WERI-Rb-1 (cell line): ENCODE results near the gene ADAM12.

ENCODE experiments used
- DNase-seq: peaks from one replicate; pipeline ENCODE4 v3.0.0-alpha.2; 2020
- H3K27ac ChIP-seq: fragments of 250-450 bp; sonication (Bioruptor Pico); 2 replicates; pipeline ENCODE4 v1.5.1; 2020; ENCODE audit warnings: mild to moderate bottlenecking, moderate library complexity
- H3K27me3 ChIP-seq: fragments of 250-450 bp; sonication (Bioruptor Pico); 2 replicates; pipeline ENCODE4 v1.5.1; 2021; ENCODE audit warnings: mild to moderate bottlenecking, low read depth, moderate library complexity; ENCODE audit not compliant: insufficient read depth, severe bottlenecking
- H3K36me3 ChIP-seq: fragments of 250-450 bp; sonication (Bioruptor Pico); 2 replicates; pipeline ENCODE4 v1.5.1; 2020; ENCODE audit warnings: mild to moderate bottlenecking, moderate library complexity
- H3K4me3 ChIP-seq: 2 replicates; pipeline ENCODE4 v1.5.1; 2011; ENCODE audit warnings: low read depth, mild to moderate bottlenecking, control low read depth, low read length
- H3K9me3 ChIP-seq: fragments of 250-450 bp; sonication (Bioruptor Pico); 2 replicates; pipeline ENCODE4 v1.5.1; 2021; ENCODE audit warnings: mild to moderate bottlenecking, moderate library complexity; ENCODE audit not compliant: severe bottlenecking
- TF ChIP-seq, protein P1 (sequence below): IDR thresholded peaks from 2 replicates; pipeline ENCODE4 v1.5.1; 2011; ENCODE audit warnings: low read depth, mild to moderate bottlenecking, control low read depth, inconsistent platforms, low read length

The ADAM12 gene

DNA sequence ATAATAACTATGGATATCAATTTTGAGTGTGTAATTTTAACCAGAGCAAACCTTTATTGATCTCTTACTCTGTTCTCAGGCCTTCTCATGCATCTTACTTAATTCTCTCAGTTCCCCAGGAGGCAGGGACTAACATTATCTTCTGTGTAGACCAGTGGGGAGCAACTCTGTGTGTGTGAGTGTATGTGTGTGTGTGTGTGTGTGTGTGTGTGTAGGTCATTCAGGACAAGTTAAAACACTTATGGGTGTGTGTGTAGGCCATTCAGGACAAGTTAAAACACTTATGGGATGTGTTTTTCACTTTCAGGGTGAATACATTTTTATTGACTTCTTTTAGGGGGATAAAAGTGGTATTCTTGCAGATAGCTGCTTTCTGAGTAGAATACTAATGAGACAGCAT lies 145.0 kb downstream of the ADAM12 start:
- no peak overlapping the region for H3K27ac ChIP-seq
- no peaks in the 10 kb centered on the region for H3K27me3 ChIP-seq
- H3K9me3 ChIP-seq, result no peaks in the 10 kb centered on the region
- no peak overlapping the region for H3K4me3 ChIP-seq
- DNase-seq, result no peak
- TF ChIP-seq, protein P1, sequence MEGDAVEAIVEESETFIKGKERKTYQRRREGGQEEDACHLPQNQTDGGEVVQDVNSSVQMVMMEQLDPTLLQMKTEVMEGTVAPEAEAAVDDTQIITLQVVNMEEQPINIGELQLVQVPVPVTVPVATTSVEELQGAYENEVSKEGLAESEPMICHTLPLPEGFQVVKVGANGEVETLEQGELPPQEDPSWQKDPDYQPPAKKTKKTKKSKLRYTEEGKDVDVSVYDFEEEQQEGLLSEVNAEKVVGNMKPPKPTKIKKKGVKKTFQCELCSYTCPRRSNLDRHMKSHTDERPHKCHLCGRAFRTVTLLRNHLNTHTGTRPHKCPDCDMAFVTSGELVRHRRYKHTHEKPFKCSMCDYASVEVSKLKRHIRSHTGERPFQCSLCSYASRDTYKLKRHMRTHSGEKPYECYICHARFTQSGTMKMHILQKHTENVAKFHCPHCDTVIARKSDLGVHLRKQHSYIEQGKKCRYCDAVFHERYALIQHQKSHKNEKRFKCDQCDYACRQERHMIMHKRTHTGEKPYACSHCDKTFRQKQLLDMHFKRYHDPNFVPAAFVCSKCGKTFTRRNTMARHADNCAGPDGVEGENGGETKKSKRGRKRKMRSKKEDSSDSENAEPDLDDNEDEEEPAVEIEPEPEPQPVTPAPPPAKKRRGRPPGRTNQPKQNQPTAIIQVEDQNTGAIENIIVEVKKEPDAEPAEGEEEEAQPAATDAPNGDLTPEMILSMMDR, result no peak
- H3K36me3 ChIP-seq, result no peaks in the 10 kb centered on the region

DNA sequence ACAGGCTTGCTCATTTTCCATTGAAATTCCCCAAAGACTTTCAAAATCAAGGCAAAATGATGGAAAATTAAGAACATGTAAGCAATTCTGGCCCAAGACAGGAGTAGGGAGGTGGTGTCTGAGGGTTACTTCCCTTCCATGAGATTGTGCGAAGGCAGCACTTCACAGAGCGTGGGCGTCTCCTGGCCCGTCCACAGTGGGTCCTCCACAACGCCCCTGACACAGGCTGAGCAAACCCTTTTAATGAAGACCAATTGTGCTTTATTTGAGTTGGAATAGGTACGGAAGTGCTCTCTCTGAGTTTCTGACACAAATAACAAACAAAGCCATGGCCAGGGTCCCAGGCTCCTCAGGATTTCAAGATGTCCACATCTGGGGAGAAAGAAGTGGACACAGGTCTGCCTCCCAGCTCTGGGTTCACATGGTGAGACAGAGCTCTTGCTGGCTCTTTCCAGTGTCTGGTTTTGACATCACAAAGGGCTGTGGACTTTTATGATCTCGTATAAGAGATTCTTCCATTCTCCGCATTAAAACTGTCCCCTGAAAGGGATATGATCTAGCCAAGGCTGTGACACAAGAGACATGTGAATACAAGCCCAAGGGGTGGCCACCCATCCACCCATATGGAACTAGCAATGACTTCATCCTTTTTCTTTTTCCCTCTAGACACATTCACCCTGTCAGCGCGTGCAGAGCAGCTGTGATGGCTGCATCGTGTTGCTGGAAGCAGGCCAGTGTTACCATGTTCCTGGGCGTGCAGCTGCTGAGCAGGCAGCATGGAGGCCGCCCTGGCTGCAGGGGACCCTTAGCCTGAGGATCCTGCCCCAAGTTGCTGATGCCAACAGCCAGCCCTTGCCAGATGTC lies 145.6 kb downstream of the ADAM12 start:
- TF ChIP-seq, protein P1, result no peak
- Histone ChIP-seq H3K9me3 (no peaks in the 10 kb centered on the region), H3K36me3 (no peaks in the 10 kb centered on the region), H3K4me3 (no peak overlapping the region), H3K27me3 (no peaks in the 10 kb centered on the region), H3K27ac (no peak overlapping the region)
- DNase-seq, result no peak

DNA sequence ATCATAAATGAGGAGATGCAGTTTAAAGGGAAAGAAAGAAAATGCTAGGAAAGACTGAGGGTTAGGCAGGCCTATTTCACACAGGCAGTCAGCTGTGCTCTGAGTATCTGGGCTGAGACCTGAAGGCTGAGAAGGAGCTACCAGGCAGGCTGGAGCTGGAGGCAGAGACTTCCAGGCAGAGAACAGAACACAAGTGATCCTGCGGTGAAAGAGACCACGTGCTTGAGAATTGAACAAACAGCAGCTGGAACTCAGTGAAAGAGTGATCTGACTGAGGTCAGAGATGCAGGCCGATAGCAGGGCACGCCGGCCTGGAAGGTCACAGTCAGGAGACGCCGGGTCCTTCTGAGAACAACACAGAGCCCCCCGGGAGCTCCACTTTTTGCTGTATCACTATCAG lies 147.8 kb downstream of the ADAM12 start:
- Histone ChIP-seq H3K27ac (no peak overlapping the region), H3K27me3 (no peaks in the 10 kb centered on the region), H3K36me3 (no peaks in the 10 kb centered on the region), H3K9me3 (no peaks in the 10 kb centered on the region), H3K4me3 (no peak overlapping the region)
- no peak for DNase-seq
- TF ChIP-seq, protein P1, result no peak

DNA sequence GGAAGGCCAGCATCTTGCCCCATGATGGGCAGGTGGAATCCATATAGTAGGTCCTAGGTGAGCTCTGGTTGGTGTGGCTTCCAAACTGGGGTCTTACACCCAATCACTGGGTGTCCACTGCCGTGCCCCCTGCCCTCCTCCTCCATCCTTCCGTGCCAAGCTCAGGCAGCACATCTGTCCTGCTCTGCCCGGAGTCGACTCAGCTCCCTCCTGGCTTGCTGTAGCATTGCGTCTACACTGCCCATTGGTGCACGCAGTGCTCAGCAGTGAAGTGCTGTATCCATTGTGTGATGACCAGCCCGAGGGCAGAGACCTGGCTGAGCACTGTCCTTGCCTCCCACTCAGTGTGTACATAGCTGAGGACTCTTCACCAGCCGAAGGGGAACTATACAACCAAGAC lies 148.4 kb downstream of the ADAM12 start:
- no peak for DNase-seq
- TF ChIP-seq, protein P1, result no peak
- Histone ChIP-seq H3K9me3 (no peaks in the 10 kb centered on the region), H3K27me3 (no peaks in the 10 kb centered on the region), H3K4me3 (no peak overlapping the region), H3K36me3 (no peaks in the 10 kb centered on the region), H3K27ac (no peak overlapping the region)

DNA sequence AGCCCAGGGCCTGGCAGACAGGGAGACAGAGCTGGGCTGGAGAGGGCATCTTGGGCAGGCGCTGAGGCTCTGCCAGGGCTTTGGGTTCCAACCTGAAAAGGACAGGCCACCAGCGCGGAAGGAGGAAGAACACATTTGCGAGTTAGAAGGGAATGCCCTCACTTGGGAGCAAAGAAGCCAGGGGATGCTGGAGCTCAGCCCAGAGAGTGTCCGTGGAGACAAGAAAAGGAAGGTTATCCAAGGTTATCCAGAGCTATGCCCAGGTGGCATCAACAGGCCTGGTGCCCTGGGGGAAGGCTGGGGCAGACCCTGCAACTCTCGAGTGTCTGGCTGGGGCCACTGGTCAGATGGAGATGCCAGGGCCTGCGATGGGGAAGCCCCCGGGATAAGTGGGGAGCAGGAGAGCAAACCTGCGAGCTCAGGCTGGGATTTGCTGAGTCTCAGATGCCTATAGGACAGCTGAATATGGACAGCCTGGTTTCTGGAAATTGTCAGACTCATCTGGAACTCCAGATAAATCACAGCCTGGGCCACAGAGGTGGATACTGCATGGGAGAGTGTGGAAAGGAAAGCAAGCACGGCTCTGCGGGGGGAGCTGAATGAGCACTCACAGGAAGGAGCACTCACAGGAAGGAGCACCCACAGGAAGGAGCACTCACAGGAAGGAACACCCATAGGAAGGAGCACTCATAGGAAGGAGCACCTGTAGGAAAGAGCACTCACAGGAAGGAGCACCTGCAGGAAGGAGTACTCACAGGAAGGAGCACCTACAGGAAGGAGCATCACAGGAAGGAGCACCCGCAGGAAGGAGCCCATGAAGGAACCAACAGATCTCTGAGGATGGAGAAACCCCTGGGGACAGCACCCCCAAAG lies 152.1 kb downstream of the ADAM12 start:
- Histone ChIP-seq H3K36me3 (no peaks in the 10 kb centered on the region), H3K27me3 (no peaks in the 10 kb centered on the region), H3K27ac (no peak overlapping the region), H3K9me3 (no peaks in the 10 kb centered on the region), H3K4me3 (no peak overlapping the region)
- DNase-seq, result no peak
- TF ChIP-seq, protein P1, result no peak
